ENCODE results near the gene ZNF652. TPM values are rescaled to one million over a fixed set of nuclear protein-coding genes. Genes with fewer than 3 reads are reported as not detected.

Gene ZNF652
- total and polyA plus RNA-seq, 8 donors: 27.8 to 46.8 (median 30.8) TPM

DNA sequence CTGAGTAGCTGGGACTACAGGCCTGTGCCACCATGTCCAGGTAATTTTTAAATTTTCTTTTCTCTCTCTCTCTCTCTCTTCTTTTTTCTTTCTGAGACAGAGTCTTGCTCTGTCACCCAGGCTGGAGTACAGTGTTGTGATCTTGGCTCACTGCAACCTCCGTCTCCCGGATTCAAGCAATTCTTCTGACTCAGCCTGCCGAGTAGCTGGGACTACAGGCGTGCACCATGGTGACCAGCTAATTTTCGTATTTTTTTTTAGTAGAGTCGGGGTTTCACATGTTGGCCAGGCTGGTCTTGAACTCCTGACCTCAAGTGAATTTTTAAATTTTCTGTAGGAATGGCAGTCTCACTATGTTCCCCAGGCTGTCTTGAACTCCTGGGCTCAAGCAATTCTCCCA, 11.1 kb upstream of the ZNF652 start:
- no peak for TF ChIP-seq CTCF (IDR thresholded peaks at IDR 0.05)
- intact Hi-C loops (cut with DNase I): no loop called here
- H3K4me1 ChIP-seq: peaks cover 0 to 5% of the 10 kb centered on the region in 2 donors
- no peak for DNase-seq
- no peaks in the 10 kb centered on the region for H3K36me3 ChIP-seq
- no peaks in the 10 kb centered on the region for H3K9me3 ChIP-seq
- H3K4me3 ChIP-seq: no peak overlapping the region
- no peaks in the 10 kb centered on the region for H3K27me3 ChIP-seq
- H3K27ac ChIP-seq: no peak overlapping the region
- no peak for ATAC-seq

DNA sequence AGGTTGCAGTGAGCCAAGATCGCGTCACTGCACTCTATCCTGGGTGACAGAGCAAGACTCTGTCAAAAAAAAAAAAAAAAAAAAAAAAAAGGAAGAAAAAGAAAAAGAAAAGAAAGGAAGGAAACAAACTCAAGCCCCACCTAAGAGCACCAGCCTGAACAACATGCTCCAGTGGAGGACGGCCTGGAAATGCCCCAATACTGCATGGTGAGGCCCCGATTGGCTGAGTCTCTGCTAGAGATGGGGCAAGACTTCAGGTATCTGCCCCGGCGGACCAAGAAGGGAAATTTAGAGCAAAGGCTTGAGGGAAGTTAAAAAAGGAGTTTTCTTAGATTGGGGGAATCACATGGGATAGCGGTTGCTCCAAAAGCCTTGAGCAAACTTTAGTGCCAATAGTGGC, 10.4 kb upstream of the ZNF652 start:
- intact Hi-C loops (cut with DNase I): no loop called here
- no peaks in the 10 kb centered on the region for H3K9me3 ChIP-seq
- DNase-seq (no peak), ATAC-seq (no peak)
- no peaks in the 10 kb centered on the region for H3K36me3 ChIP-seq
- H3K4me1 ChIP-seq: peaks cover 0 to 5% of the 10 kb centered on the region in 2 donors
- H3K27me3 ChIP-seq: no peaks in the 10 kb centered on the region
- no peak for TF ChIP-seq CTCF (IDR thresholded peaks at IDR 0.05)
- H3K4me3 ChIP-seq: no peak overlapping the region
- H3K27ac ChIP-seq: no peak overlapping the region

GRCh38 chr17:49370971-49371834, 9.2 kb upstream of the ZNF652 start:
- DNase-seq: no peak
- no peaks in the 10 kb centered on the region for H3K9me3 ChIP-seq
- ATAC-seq: no peak
- intact Hi-C loops (cut with DNase I): no loop called here
- H3K36me3 ChIP-seq: no peaks in the 10 kb centered on the region
- H3K27me3 ChIP-seq: no peaks in the 10 kb centered on the region
- H3K4me3 ChIP-seq: no peak overlapping the region
- peaks cover 0 to 5% of the 10 kb centered on the region in 2 donors for H3K4me1 ChIP-seq
- H3K27ac ChIP-seq: no peak overlapping the region
- TF ChIP-seq CTCF (IDR thresholded peaks at IDR 0.05): no peak

DNA sequence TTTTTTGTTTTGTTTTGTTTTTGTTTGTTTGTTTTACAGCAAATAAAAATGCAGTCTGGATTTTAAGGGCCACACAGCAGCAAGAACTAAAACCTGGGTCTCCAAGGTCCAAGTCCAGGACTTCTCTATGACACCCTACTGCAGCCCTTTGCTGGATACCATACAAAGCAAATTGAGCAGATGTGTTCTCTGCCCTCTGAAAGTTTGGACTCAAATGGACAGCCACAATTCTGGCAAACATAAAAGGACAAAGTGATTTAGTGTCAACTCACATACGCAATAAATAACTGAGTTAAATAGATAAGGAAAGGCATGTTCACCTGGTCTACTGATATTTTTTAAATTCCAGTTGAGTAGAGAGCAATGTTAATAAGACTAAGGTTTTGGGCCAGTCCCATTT, 7.7 kb upstream of the ZNF652 start:
- Histone ChIP-seq H3K27me3 (no peaks in the 10 kb centered on the region), H3K36me3 (no peaks in the 10 kb centered on the region), H3K4me1 (peaks cover 0 to 5% of the 10 kb centered on the region in 2 donors), H3K9me3 (no peaks in the 10 kb centered on the region), H3K4me3 (no peak overlapping the region), H3K27ac (no peak overlapping the region)
- intact Hi-C loops (cut with DNase I): no loop called here
- no peak for TF ChIP-seq CTCF (IDR thresholded peaks at IDR 0.05)
- ATAC-seq: no peak
- no peak for DNase-seq

GRCh38 chr17:49369089-49369488, 7.0 kb upstream of the ZNF652 start:
- no peaks in the 10 kb centered on the region for H3K36me3 ChIP-seq
- DNase-seq (no peak), ATAC-seq (no peak)
- no peaks in the 10 kb centered on the region for H3K27me3 ChIP-seq
- no peak overlapping the region for H3K27ac ChIP-seq
- no peaks in the 10 kb centered on the region for H3K9me3 ChIP-seq
- H3K4me1 ChIP-seq: peaks cover 0 to 5% of the 10 kb centered on the region in 2 donors
- TF ChIP-seq CTCF (IDR thresholded peaks at IDR 0.05): no peak
- intact Hi-C loops (cut with DNase I): no loop called here
- H3K4me3 ChIP-seq: no peak overlapping the region

Data from left lung (tissue), 10 donors.